ENCODE results near the gene TMEM87B.
"Not testable (repeated sequence)": the region's sequence is repeated elsewhere in the genome, so short reads cannot be mapped to it uniquely, and the experiment has no call there.

The TMEM87B gene

GRCh38 chr2:112133344-112133743 is 78.3 kb downstream of the TMEM87B start:
- no peak for DNase-seq (ENCODE audit: low read depth in 2 of 2)

- DNase-seq (ENCODE audit: low read depth in 2 of 2), result no peak
Observed at GRCh38 chr2:112134120-112134519, 79.1 kb downstream of the TMEM87B start.

GRCh38 chr2:112136096-112136495 is 81.0 kb downstream of the TMEM87B start:
- DNase-seq (ENCODE audit: low read depth in 2 of 2), result no peak

GRCh38 chr2:112137516-112138158 is 82.6 kb downstream of the TMEM87B start:
- DNase-seq (ENCODE audit: low read depth in 2 of 2), result no peak

- DNase-seq (ENCODE audit: low read depth in 2 of 2), result no peak
Observed at GRCh38 chr2:112138159-112139032, 83.3 kb downstream of the TMEM87B start, which contains the start of gene FBLN7. Gene FBLN7, plus strand, starts transcription at chr2:112138385. Its CDS starts 271 bp downstream, at chr2:112138656.

- not testable (repeated sequence) for DNase-seq (ENCODE audit: low read depth in 2 of 2)
Observed at GRCh38 chr2:112139033-112139614, 84.1 kb downstream of the TMEM87B start.

- DNase-seq (ENCODE audit: low read depth in 2 of 2), result not testable (repeated sequence)
Observed at GRCh38 chr2:112139661-112140204, 84.7 kb downstream of the TMEM87B start.

- DNase-seq (ENCODE audit: low read depth in 2 of 2), result no peak
Observed at GRCh38 chr2:112140205-112140802, 85.2 kb downstream of the TMEM87B start.

GRCh38 chr2:112140899-112141625 is 86.0 kb downstream of the TMEM87B start:
- DNase-seq (ENCODE audit: low read depth in 2 of 2), result no peak

GRCh38 chr2:112141626-112142007 is 86.5 kb downstream of the TMEM87B start:
- no peak for DNase-seq (ENCODE audit: low read depth in 2 of 2)

GRCh38 chr2:112142525-112143078 is 87.5 kb downstream of the TMEM87B start:
- DNase-seq (ENCODE audit: low read depth in 2 of 2), result no peak

GRCh38 chr2:112143150-112143549 is 88.1 kb downstream of the TMEM87B start:
- no peak for DNase-seq (ENCODE audit: low read depth in 2 of 2)

GRCh38 chr2:112144966-112145365 is 89.9 kb downstream of the TMEM87B start:
- DNase-seq (ENCODE audit: low read depth in 2 of 2), result no peak

- no peak for DNase-seq (ENCODE audit: low read depth in 2 of 2)
Observed at GRCh38 chr2:112147382-112148168, 92.5 kb downstream of the TMEM87B start.

GRCh38 chr2:112148477-112148876 is 93.4 kb downstream of the TMEM87B start:
- DNase-seq (ENCODE audit: low read depth in 2 of 2), result no peak

GRCh38 chr2:112149194-112149593 is 94.1 kb downstream of the TMEM87B start:
- DNase-seq (ENCODE audit: low read depth in 2 of 2), result no peak

GRCh38 chr2:112149866-112150435 is 94.9 kb downstream of the TMEM87B start:
- DNase-seq (ENCODE audit: low read depth in 2 of 2), result no peak

- no peak for DNase-seq (ENCODE audit: low read depth in 2 of 2)
Observed at GRCh38 chr2:112150447-112150846, 95.4 kb downstream of the TMEM87B start.

- DNase-seq (ENCODE audit: low read depth in 2 of 2), result no peak
Observed at GRCh38 chr2:112150851-112151250, 95.8 kb downstream of the TMEM87B start.

- DNase-seq (ENCODE audit: low read depth in 2 of 2), result no peak
Observed at GRCh38 chr2:112151271-112151670, 96.2 kb downstream of the TMEM87B start.
